Measurements from ENCODE around the gene HTR1D. TPM values are rescaled to one million over a fixed set of nuclear protein-coding genes. Genes with fewer than 3 reads are reported as not detected.

The HTR1D gene
- total and polyA plus RNA-seq, 8 donors: 0.07 to 0.26 (median 0.16) TPM

- TF ChIP-seq CTCF (IDR thresholded peaks at IDR 0.05): no peak
- H3K27me3 ChIP-seq: no peaks in the 10 kb centered on the region
- H3K4me3 ChIP-seq: peak overlapping the region; percentile 84 to 91
Observed at GRCh38 chr1:23167353-23168078, 49.8 kb downstream of the HTR1D start.

GRCh38 chr1:23166854-23167253 is 50.4 kb downstream of the HTR1D start:
- Histone ChIP-seq H3K27ac (no peak overlapping the region), H3K36me3 (no peaks in the 10 kb centered on the region), H3K4me1 (peaks cover 6 to 61% of the 10 kb centered on the region in 2 donors), H3K4me3 (peak overlapping the region; percentile 84 to 91), H3K9me3 (no peaks in the 10 kb centered on the region), H3K27me3 (no peaks in the 10 kb centered on the region)
- intact Hi-C loops (cut with DNase I): no loop called here
- TF ChIP-seq CTCF (IDR thresholded peaks at IDR 0.05): no peak
- DNase-seq (no peak), ATAC-seq (no peak)

More at GRCh38 chr1:23167353-23168078, 49.8 kb downstream of the HTR1D start:
- intact Hi-C loops (cut with DNase I): no loop called here
- Histone ChIP-seq H3K9me3 (no peaks in the 10 kb centered on the region), H3K36me3 (no peaks in the 10 kb centered on the region), H3K27ac (peak overlapping the region; percentile 89 to 93), H3K4me1 (peaks cover 6 to 61% of the 10 kb centered on the region in 2 donors)
- ATAC-seq (peak; percentile 57), DNase-seq (peak in 3 of 4 donors; percentile 37 to 85 (median 53))

GRCh38 chr1:23163395-23163794 is 53.9 kb downstream of the HTR1D start:
- Histone ChIP-seq H3K4me1 (peaks cover 6 to 53% of the 10 kb centered on the region in 2 donors), H3K36me3 (no peaks in the 10 kb centered on the region), H3K27ac (no peak overlapping the region), H3K27me3 (no peaks in the 10 kb centered on the region), H3K4me3 (no peak overlapping the region), H3K9me3 (no peaks in the 10 kb centered on the region)
- DNase-seq (no peak), ATAC-seq (no peak)
- TF ChIP-seq CTCF (IDR thresholded peaks at IDR 0.05): no peak
- intact Hi-C loops (cut with DNase I): no loop called here

DNA sequence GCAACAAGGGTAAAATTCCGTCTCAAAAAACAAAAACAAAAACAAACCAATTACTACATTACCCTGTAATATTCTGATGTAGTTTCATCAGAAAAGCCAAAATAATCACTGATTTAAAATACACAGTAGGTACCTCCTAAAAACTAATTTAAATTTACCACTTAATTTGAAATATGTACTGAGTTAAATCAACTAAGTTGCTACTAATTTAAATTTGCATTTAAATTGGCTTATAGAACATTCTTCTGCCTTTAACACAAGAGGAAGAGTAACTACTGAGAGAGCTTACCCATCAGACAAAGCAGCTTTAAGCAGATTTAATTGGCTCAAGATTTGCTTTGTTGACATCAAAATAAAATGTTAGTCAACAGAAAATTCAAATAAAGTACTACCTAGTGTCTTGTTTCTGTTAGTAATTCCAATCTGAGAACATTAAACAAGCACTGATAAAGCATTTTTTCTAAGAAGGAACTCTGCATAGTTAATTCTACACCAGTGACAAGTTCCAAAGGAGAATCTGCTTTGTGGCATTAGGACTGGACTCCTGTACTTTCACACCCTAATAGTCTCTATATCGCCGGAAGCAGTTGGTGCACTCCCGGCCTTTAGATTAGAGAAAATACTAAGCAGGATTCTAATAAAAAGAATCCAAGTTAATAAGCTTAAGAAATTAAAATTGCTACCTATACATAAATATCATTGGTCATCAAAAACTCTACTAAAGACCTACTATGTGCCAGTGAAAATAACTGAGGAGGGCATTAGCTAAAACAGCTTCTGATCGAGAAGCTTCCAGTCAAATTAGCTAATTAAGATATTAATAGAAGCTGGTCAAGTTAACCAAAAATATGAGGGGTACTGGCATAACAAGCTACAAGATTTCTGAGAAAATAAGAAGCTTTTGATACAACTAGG is 57.1 kb downstream of the HTR1D start:
- Histone ChIP-seq H3K9me3 (no peaks in the 10 kb centered on the region), H3K27me3 (no peaks in the 10 kb centered on the region), H3K4me3 (no peak overlapping the region), H3K27ac (no peak overlapping the region), H3K4me1 (peaks cover 0 to 34% of the 10 kb centered on the region in 2 donors), H3K36me3 (no peaks in the 10 kb centered on the region)
- TF ChIP-seq CTCF (IDR thresholded peaks at IDR 0.05): no peak
- DNase-seq (no peak), ATAC-seq (no peak)
- intact Hi-C loops (cut with DNase I): no loop called here

DNA sequence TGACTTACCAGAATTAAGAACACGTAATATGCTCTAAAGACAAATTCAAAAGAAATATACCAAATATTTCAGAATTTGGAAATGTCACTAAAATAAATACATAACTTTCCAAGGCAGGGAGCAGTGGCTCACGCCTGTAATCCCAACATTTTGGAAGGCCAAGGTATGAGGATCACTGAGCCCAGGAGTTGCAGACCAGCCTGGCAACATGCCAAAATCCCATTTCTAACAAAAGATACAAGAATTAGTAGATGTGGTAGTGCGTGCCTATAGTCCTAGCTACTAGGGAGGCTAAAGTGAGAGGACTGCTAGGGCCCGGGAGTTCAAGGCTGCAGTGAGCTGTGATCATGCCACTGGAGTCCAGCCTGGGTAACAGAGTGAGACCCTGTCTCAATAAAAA is 60.4 kb downstream of the HTR1D start:
- ATAC-seq (no peak), DNase-seq (no peak)
- intact Hi-C loops (cut with DNase I): no loop called here
- Histone ChIP-seq H3K27ac (no peak overlapping the region), H3K36me3 (no peaks in the 10 kb centered on the region), H3K4me3 (no peak overlapping the region), H3K27me3 (no peaks in the 10 kb centered on the region), H3K9me3 (no peaks in the 10 kb centered on the region), H3K4me1 (peaks cover 0 to 9% of the 10 kb centered on the region in 2 donors)
- TF ChIP-seq CTCF (IDR thresholded peaks at IDR 0.05): no peak
